IPS DF 19.7 (cell line): ENCODE data around the gene ABCA10.
"Not testable (repeated sequence)": the region's sequence is repeated elsewhere in the genome, so short reads cannot be mapped to it uniquely, and the experiment has no call there.

Source experiments
- DNase-seq: peaks from one replicate; pipeline ENCODE4 v3.0.0-alpha.2; 2013; ENCODE audit warnings: low read depth, low spot score

ABCA10 gene, protein sequence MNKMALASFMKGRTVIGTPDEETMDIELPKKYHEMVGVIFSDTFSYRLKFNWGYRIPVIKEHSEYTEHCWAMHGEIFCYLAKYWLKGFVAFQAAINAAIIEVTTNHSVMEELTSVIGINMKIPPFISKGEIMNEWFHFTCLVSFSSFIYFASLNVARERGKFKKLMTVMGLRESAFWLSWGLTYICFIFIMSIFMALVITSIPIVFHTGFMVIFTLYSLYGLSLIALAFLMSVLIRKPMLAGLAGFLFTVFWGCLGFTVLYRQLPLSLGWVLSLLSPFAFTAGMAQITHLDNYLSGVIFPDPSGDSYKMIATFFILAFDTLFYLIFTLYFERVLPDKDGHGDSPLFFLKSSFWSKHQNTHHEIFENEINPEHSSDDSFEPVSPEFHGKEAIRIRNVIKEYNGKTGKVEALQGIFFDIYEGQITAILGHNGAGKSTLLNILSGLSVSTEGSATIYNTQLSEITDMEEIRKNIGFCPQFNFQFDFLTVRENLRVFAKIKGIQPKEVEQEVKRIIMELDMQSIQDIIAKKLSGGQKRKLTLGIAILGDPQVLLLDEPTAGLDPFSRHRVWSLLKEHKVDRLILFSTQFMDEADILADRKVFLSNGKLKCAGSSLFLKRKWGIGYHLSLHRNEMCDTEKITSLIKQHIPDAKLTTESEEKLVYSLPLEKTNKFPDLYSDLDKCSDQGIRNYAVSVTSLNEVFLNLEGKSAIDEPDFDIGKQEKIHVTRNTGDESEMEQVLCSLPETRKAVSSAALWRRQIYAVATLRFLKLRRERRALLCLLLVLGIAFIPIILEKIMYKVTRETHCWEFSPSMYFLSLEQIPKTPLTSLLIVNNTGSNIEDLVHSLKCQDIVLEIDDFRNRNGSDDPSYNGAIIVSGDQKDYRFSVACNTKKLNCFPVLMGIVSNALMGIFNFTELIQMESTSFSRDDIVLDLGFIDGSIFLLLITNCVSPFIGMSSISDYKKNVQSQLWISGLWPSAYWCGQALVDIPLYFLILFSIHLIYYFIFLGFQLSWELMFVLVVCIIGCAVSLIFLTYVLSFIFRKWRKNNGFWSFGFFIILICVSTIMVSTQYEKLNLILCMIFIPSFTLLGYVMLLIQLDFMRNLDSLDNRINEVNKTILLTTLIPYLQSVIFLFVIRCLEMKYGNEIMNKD (N-terminal part only)

DNA sequence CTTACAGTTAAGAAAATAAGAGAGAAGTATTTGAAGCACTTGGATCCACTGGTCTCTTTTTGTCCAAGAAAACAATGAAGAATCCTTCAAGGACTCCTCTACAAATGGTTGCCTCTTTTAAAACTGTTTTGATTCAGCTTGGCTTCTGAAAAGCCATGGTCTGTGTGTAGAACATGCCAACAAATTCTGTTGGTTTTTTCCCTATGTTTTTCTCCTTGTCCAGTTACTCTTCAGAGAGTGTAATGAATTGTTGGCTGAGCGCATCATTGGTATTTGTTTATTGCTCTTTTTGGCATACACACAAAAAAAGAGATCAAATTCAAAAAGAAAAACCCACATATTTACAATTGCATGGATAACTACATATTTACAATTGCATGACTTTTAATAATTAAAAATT is at the start of gene ABCA10:
TSS of gene ABCA10 (minus strand) at position 249 of the 400 bp plus-strand sequence. CDS start 3,466 bp downstream, outside the sequence.
- no peak for DNase-seq

DNA sequence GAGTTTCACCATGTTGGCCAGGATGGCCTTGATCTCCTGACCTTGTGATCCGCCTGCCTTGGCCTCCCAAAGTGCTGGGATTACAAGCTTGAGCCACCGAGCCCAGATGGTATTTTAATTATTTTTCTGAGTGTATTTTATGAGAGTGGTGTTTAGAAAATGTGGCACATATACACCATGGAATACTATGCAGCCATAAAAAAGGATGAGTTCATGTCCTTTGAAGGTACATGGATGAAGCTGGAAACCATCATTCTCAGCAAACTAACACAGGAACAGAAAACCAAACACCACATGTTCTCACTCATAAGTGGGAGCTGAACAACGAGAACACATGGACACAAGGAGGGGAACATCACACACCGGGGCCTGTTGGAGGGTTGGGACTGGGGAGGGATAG is 47.7 kb upstream of the ABCA10 start:
- DNase-seq = not testable (repeated sequence)

DNA sequence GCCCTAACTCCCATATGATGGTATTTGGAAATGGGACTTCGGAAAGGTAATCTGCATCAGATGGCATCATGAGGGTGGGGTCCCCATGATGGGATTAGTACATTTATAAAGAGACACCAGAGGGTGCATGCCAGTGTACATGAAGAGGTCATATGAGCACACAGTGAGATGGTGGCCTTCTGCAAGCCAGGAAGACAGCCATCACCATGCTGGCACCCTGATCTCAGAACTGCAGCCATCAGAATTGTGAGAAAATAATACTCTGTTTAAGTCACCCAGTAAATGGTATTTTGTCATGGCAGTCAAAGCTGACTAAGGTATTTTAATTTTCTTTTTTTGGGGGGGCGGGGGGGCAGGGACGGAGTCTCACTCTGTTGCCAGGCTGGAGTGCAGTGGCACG is 47.1 kb upstream of the ABCA10 start:
- no peak for DNase-seq

DNA sequence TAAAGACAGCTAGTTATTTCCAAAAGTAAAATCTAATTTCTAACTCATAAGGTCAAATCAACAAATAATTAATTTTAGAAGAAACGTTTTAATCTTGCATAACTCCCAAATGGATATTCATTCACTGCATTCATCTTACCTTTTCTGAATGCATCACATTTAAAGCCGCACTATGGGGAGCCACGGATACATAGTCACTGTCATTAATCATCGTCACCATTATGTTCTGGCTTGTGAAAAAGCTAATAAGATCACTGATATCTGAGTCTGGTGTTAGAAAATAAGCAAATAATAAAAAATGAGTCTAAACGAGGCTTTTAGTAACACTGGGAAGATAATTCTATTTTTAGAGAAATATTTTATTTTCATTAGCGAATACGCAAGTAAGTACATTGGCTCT is 42.4 kb upstream of the ABCA10 start:
- DNase-seq = no peak

DNA sequence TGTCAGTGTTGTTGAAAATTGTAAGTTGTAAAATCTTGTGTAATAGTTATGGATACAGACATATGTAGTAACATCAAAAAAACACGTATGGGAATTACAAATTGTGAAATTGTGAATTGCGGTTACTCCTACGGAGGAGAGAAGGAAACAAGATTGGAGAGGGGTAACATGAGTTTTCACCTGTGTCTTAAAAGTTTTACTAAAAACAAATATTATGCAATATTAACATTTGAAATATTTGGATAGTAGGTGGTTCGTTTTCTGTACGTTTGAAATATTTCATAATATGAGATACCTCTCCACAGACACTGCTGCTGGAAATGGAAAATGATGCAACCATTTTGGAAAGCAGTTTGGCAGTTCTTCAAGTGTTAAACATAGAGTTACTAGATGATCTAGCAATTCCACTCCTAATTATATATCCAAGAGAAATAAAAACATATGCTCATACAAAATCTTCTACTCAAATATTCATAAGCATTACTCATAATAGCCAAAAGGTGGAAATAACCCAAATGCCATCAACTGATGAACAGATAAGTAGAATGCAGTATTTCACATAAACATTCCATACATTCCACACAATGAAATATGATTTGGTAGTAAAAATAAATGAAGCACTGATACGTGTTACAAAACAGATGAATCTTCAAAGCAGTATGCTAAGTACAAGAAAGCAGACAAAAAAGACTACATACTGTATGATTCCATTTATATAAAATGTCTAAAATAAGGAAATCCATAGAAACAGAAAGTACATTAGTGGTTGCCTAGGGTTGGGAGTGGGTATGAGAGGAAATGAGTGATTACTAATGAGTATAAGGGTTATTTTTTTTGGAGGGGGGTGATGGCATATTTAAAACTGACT is 40.7 kb upstream of the ABCA10 start:
- DNase-seq = no peak

DNA sequence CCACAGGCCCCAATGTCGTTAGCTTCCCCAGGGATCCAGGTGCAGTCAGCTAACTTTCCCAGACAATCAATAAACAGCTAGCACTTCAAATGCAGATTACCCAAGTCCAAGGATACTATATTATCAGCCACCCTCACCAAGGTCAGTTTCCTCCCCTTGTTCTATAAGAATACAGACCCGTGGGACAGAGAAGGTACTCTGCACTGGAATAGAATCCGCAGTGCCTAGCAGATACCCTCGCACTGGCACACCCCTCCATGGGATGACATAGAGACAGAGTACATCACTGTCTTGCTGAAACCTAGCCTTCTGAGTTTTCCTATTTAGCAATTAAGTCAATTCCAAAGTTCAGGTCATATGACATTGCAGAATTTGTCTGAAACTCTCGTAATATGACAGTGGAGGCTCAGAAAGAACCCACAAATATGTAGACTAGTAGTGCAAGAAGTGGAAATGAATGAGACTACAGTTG is 40.0 kb upstream of the ABCA10 start:
- DNase-seq = no peak

DNA sequence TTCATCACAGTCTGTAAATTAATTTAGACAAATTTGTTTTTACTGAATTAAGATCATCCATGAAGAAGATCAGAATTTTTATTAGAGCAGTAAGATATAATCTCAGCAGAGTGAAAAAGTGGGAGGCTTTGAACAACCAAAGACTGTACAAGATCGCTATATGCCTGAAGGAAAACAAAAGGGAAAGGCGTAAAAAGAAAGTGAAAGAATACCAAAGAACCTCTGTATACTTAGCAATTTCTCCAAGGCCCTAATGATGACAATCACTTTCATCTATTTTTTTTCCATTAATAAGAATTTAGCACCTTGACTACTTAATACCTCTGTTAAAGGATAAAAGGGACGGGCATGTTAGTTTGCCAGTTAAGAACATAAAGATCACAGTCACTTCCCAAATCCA is 38.6 kb upstream of the ABCA10 start:
- no peak for DNase-seq

DNA sequence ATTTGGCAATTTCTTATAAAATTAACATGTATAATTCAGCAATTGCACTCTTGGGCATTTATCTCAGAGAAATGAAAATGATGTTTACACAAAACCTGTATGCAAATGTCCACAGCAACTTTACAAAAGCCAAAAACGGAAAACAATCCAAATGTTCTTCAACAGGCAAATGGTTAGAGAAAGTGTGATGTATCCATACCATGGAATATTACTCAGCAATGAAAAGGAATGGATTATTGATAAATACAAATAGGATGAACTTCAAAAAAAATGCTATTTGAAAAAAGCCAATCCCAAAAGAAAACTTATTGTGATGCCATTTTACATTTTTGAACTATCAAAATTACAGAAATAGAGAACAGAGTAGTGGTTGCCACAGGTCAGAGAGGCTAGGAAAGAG is 37.2 kb upstream of the ABCA10 start:
- no peak for DNase-seq

DNA sequence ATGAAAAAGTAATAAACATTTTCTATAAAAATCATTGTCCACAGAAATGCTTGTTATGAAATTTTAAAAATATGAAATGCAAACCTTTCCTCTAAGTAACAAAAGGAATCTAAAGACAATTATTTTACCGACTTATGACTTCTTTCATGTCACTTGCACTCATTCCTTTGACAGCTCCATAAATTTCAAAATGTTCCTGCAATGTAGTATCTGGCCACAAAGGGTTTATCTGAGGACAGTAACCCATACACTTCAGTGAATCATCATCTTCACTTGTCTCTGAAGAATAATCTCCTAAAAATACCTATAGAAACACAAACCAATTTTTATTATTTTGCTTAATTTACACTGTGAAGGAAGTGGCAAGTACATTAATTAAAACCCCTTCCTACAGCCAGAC is 25.6 kb upstream of the ABCA10 start:
- no peak for DNase-seq

DNA sequence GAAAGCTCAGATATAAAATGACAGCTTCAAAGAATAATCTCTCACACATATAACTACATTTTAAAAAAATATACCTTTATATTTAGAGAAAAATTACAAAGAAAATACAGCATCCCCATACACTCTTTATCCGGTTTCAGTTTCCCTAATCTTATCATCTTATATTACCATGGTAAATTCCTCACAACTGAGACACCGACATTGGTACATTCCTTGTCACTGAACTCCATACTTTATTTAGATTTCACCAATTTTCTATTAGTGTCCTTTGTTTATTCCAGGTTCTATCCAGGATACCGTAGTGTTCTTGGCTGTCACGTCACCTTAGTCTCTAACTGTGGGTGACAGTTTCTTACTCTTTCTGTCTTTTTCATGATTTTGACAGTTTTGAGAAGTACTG is 22.0 kb upstream of the ABCA10 start:
- no peak for DNase-seq

DNA sequence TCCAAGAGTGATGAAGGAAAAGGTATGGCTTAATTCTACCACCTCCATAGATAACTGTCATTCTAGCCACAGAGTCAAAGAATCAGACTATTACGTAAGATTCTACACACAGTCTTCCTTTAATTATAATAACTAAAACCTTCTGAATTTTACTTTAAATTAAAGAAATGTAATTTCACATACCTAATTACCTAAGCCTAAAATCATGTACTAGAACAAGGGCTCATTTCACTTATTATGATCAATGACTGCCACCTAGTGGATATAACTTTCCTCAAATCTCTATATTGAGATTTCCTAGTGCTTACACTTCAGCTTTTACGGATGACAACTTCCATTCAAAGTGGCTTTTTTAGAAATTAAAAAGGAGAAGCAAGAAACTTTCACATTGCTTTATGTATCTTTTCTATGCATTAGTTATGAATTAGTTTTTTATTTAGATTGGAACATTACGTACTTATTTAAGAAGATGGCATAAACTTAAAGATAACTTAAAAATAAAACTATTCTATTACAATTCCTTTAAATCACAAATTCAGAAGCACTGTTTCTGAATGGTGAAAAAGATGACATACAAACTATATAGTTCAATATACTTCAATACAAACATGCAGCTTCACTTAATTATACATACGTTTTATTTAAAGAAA is 18.2 kb upstream of the ABCA10 start:
- no peak for DNase-seq

DNA sequence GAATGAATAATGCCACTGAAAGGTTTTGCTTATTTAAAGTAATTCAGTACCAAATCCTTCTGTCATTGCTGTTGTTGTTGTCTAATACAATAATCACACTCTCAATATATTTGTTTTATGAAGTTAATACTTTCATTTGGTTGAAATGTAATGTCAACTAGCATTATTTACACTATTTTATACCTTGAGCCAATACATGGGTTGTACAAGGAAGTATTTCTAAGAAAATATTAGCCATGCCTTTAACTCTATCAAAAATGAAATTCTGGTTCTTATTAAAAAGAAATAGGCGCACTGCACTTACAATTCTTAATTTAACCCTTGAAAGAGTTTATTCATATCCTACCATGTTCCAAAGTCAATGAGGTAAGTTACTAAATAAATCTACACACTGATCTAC is 17.6 kb upstream of the ABCA10 start:
- no peak for DNase-seq

DNA sequence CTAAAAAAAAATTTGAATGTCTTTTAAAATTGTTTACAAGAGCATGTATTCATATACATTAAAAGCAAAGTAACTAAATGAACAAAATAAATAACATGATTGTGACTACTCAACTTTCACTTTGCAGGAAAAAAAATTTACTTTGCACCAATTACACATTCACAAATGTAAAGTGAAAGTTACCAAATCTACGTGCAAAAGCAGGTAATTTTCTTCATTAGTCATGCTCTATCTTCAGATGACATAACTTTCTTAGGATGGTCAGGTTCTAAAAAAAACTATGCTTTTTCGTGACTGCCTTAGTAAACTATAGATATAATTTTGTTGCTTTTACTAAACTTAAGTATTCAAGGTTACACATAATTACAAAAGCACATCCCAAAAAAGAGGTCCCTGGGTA is 17.0 kb upstream of the ABCA10 start:
- no peak for DNase-seq

DNA sequence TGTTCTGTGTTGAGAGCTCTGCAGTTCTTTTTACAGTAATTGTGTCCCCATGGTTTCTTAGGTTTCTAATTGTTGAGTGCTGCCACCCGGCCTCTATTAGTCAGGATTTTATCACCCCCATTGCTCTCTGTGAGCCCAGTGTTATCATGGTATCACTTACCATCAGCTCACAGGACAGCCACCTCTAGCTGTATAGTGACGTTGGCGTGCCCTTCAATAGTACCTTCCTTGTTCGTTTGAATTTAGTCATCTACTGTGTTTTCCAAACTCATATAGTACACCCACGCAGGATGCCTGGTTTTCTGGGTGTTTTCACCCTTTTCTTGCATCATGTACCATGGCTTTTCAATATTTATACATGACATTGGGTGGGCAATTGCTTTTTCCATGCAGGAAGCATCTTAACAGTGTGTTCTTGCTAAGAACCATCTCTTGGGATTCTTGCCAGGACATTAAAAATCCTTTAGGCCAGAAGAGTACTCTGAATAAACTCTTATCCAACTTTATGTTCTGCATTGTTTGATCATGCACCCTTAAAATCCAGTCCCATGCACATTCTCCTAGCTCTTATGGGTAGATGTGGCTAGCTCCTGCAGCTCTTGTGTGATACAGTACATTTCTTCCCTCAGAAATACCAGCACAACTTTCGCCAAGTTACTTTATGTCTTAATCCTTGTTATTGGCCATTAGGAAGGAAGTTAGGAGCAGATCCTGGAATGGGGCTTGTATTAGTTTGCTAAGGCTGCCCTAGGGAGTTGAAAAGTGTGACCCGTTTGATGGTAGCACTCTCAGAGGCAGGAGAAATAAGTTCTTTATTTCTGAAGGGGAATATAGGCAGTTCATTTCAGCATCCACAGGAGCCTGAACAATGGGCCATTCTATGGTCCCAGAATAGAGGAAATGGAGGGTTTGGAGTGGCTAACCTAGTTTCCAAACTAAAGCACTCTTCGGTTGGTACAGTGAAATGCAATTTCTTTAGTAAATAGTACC is 11.3 kb upstream of the ABCA10 start:
- DNase-seq = no peak

DNA sequence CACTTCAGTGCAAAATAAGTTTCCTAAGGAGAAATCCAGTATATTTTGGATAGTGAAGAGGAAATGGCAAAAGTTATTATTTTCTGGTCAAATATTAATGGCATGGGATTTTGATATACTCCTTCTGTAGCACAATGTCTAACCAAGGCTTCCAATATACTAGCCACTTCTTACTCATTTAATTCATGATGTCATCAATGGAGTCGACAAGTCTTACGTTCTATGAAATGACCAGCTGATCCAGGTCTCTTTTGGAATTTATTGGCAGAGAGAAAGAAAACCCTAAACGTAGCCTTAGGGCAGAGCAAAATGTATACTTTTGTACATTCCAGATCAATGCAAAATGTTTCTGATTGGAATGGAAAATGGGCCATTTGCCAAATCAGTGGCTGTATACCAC is 8.3 kb upstream of the ABCA10 start:
- no peak for DNase-seq

DNA sequence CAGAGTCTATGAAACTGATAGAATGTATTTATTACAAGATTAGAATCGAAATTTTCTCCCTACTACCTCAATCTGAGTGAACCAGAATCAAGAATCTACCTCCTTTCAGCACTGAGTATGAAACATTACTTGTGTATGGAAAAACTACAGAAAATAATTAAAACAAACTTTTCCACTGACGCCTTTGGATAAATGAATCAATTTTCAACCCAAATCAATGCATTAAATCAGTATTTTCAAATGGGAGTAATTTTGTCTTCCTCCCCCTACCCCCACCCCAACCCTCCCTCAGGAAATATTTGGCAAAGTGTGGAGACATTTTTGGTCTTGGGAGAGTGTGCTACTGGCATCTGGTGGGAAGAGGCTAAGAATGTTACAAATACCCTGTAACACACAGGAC is 7.8 kb upstream of the ABCA10 start:
- DNase-seq = no peak

DNA sequence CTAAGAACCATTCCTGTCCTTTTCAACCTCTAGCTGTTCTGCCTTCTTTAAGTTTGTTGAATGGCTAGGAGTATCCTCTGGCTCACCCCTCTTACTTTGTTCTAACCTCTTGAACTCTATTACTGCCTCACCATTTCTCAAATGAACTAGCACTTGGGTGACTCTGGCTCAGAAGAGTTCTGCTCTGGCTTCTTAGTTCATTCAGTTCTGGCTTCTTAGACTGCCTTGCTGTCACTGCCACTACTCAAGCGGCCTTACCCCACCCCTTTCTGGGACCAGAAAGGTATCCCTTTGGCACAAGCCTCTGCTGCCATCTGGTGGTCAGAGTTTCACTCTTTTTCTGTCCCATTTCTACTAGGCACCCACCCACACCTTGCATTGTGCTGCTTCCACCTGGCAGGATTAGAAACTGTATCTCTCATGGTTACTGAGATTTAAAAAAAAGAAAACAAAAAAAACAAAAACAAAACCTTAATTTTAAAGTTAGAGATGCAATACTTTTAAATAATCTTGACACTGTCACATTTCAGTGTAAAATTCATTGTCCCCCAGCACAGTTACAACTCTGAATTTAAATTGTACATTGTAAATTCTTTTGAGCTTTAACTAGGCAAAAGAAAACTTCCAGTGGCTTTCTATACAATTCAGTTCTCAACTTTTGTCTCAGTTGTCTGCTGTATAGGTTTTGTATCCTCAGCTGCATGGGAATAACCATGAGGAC is 6.9 kb upstream of the ABCA10 start:
- DNase-seq = peak; percentile 45

DNA sequence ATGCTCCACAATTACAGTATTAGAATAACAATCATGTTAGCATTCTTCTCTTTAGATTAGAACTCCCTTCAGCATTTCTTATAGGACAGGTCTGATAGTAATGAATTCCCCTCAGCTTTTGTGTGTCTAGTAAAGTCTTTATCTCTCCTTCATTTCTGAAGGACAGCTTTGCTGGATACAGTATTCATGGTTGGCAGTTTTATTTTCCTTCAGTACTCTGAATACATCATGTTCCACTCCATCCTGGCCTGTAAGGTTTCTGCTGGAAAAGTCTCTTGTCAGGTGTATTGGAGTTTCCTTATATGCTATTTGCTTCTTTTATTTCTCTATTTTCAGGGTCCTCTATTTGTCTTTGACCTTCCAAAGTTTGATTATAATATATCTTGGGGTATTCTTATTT is 4.0 kb upstream of the ABCA10 start:
- no peak for DNase-seq

DNA sequence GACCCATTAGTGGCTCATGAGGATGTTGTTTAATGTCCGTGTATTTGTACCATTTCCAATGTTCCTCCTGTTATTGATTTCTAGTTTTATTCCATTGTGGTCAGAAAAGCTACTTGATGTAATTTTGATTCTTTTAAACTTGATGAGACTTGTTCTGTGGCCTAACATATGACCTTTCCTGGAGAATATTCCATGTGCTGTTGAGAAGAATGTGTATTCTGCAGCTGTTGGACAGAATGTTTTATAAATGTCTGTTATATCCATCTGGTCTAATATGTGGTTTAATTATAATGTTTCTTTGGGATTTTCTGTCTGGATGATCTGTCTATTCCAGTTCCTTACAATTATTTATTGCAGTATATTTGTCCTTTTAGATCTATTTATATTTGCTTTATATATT is 2.9 kb upstream of the ABCA10 start:
- no peak for DNase-seq
